Right lung (tissue), 5 donors: ENCODE results near the gene ZNF276. TPM values are rescaled to one million over a fixed set of nuclear protein-coding genes. Genes with fewer than 3 reads are reported as not detected.
"Not testable (repeated sequence)": the region's sequence is repeated elsewhere in the genome, so short reads cannot be mapped to it uniquely, and the experiment has no call there.

Experiments
- DNase-seq, 2 donors: peaks; one replicate each; pipeline ENCODE4 v3.0.0-alpha.2; 2013
- polyA plus RNA-seq, 5 donors: library from polyadenylated mRNA; unstranded; fragments of 120-200 nt; gene quantifications; one replicate each; pipeline versions ENCODE4 v1.2.1 to v1.2.3, GENCODE V29; 2013; ENCODE audit warnings: inconsistent platforms in 1 of 5, low replicate concordance in 1 of 5; ENCODE audit not compliant: insufficient read length in 5 of 5, insufficient read depth in 1 of 5

The ZNF276 gene
- polyA plus RNA-seq, 5 donors, result 22.3 to 36.5 (median 30.2) TPM

- no peak for DNase-seq
These were observed 25.3 kb upstream of the ZNF276 start for GRCh38 chr16:89695875-89696669.

GRCh38 chr16:89696670-89697128, 24.6 kb upstream of the ZNF276 start:
- no peak for DNase-seq

- no peak for DNase-seq
These were observed 24.1 kb upstream of the ZNF276 start for GRCh38 chr16:89697161-89697615.

GRCh38 chr16:89697616-89698331, 23.6 kb upstream of the ZNF276 start:
- no peak for DNase-seq

- DNase-seq, result not testable (repeated sequence)
These were observed 22.6 kb upstream of the ZNF276 start for GRCh38 chr16:89698717-89699116.

- DNase-seq, result not testable (repeated sequence)
These were observed 21.7 kb upstream of the ZNF276 start for GRCh38 chr16:89699629-89700099.

GRCh38 chr16:89700100-89700648, 21.2 kb upstream of the ZNF276 start:
- DNase-seq, result peak; percentile 98

- DNase-seq, result peak in 1 of 2 donors; percentile 52
These were observed 20.5 kb upstream of the ZNF276 start for GRCh38 chr16:89700649-89701424.

- DNase-seq, result peak; percentile 85 to 87
These were observed 19.6 kb upstream of the ZNF276 start, which contains the start of gene SPATA2L for GRCh38 chr16:89701425-89702406. Gene SPATA2L, minus strand, starts transcription at chr16:89701705. Its CDS starts 473 bp downstream, at chr16:89701232.

- DNase-seq, result no peak
These were observed 17.1 kb upstream of the ZNF276 start for GRCh38 chr16:89704281-89704680.

- DNase-seq, result no peak
These were observed 16.3 kb upstream of the ZNF276 start for GRCh38 chr16:89705006-89705405.

GRCh38 chr16:89706518-89707260, 14.6 kb upstream of the ZNF276 start:
- DNase-seq, result no peak

GRCh38 chr16:89707695-89708094, 13.6 kb upstream of the ZNF276 start:
- no peak for DNase-seq

- DNase-seq, result no peak
These were observed 12.8 kb upstream of the ZNF276 start for GRCh38 chr16:89708481-89708931.

GRCh38 chr16:89709166-89709565, 12.2 kb upstream of the ZNF276 start:
- no peak for DNase-seq

- no peak for DNase-seq
These were observed 11.5 kb upstream of the ZNF276 start for GRCh38 chr16:89709716-89710432.

- DNase-seq, result no peak
These were observed 10.4 kb upstream of the ZNF276 start for GRCh38 chr16:89710709-89711564.
